Stimulated activated CD4-positive, alpha-beta T cell treated with anti-CD3 and anti-CD28 coated beads, Interleukin-2, amount 100 ng/mL, for 24 hours (primary cell): Measurements from ENCODE around the gene LYPD6B.
A peak's percentile ranks its signal among the peaks of the same experiment; 100 is the strongest.

Experiments used
- DNase-seq, 2 donors: peaks; one replicate each; pipeline ENCODE4 v3.0.0-alpha.2; 2020

The LYPD6B gene

DNA sequence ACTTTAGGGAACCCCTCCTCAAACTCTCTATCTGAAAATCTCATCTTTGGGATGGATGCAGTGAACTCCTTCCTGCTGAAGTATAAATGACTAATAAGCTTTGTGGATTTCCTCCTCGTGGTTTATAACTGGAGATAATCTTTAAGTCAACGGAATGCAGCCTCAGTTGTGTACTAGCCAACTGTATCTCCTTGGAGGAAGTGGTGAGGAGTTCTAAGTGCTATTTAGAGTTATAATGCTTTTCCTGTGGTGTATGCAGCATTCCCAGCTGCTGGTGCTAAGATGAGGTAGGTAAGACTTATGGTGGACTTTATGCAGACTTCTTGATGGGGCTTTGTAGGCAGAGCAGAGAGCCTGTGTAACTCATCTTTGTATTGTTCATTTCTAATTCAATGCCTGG lies 90.9 kb downstream of the LYPD6B start:
- DNase-seq: no peak

DNA sequence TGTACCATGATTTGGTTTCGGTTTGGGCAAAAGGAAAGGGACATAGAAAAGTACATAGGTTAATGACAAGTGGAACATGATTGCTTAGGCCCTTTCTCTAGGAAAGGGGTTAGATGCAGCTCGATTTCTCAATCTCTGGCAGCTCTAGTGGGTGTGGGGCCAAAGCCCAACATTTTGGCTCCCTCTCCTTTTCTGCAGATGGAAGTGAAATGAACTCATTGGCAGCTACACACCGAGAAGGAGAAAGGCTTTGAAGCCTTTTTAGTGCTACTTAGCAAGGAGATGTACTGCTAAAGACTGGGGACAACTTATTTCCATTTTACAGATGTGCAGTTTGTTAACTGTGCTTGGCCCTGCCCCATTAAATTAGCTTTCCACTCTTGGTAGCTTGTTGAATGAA lies 93.8 kb downstream of the LYPD6B start:
- no peak for DNase-seq

DNA sequence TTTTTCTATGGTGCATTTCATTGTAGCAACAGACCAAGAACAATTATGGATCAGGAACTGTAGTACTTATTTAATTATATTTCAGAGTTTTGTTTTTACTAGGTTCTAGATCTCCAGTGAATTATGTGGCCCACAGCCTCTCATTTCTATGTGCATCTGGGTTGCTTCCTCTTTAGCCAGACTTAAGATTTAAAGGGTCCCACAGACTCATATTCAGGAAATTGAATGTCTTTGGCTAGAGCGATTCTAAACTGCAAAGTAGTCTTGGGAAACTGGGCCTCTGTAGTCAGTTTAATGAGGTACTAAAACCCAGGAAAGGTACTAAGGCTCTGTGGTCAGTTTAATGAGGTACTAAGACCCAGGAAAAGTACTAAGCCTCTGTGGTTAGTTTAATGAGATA lies 94.4 kb downstream of the LYPD6B start:
- no peak for DNase-seq

DNA sequence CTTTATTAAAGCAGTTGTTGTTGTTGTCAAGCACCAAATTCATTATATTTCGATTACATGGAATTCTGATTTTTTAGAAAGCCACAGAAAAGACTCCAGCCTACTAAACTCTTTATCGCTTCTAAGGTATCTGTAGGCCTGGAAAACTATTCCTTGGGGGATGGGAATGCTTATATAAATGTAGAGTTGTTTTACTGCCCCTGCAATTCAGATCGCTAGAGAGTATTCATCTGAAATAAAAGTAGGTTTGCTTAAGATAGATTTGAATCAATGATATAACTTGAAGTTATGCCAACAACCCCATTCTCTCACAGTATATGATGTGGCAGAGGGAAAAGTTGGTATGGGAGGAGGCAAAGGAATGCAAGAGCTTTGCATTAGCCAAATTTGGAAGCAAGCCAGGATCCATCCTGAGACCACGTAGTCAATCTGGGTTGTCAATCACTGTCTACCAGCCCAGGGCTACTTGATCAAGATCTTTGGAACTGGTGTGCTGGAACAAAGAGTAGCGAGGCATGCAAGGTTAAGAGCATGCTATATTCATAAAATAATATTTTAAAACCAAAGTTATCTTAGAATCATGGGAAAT lies 95.9 kb downstream of the LYPD6B start:
- DNase-seq: no peak

DNA sequence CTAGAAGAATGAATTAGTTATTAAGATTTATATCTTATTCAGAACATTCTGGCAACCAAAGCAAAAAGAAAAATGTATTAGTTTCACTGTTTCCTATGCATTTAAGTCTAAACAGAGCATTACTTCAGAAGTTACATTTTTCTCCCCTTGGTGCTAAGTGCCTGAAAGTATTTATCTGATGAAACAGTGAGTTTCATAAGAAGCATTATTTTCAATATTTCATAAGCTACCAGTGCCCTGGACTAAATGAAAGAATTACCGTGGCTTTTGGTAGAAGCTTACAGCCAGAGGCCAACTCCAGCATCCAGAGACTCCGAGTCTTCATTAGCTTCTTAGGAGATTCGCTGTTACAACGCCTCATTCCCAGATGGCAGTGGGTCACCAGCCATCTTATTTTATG lies 97.6 kb downstream of the LYPD6B start:
- no peak for DNase-seq

DNA sequence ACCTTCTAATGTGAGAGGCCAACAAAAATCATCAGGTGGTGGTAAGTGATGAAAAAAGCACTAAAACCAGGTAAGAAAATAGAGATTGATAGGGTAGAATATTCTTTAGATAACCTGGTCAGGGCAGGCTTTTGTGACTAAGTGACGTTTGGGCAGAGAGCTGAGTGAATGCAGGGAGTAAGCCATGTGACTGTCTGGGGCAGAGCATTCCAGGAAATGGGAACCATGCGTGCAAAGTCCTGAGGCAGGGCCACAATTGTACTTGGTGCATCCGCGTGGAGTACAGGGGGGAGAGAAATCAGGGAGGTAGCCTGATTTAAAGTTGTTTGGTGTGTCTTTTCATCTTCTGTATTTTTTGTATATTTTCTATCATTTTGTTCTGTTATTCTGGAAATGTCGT lies 102.5 kb downstream of the LYPD6B start:
- DNase-seq: no peak

DNA sequence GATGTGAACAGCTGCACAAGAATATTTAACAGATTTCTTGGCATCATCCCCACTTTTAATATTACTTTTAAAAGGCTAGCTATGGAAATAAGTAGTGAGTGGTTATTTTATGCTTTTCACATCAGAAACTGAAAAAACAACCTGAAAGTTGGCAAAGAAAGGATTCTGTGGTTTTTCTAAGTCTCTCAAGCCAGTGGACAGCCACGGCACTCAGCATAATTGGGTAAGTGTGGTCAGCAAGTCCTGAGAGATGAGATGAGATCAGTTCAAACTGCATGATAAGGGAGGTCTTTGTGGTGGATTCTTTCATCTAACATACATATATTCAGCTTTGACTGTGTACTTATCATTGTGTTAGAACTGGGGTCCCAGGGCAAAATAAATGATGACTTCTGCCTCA lies 105.2 kb downstream of the LYPD6B start:
- DNase-seq: no peak

DNA sequence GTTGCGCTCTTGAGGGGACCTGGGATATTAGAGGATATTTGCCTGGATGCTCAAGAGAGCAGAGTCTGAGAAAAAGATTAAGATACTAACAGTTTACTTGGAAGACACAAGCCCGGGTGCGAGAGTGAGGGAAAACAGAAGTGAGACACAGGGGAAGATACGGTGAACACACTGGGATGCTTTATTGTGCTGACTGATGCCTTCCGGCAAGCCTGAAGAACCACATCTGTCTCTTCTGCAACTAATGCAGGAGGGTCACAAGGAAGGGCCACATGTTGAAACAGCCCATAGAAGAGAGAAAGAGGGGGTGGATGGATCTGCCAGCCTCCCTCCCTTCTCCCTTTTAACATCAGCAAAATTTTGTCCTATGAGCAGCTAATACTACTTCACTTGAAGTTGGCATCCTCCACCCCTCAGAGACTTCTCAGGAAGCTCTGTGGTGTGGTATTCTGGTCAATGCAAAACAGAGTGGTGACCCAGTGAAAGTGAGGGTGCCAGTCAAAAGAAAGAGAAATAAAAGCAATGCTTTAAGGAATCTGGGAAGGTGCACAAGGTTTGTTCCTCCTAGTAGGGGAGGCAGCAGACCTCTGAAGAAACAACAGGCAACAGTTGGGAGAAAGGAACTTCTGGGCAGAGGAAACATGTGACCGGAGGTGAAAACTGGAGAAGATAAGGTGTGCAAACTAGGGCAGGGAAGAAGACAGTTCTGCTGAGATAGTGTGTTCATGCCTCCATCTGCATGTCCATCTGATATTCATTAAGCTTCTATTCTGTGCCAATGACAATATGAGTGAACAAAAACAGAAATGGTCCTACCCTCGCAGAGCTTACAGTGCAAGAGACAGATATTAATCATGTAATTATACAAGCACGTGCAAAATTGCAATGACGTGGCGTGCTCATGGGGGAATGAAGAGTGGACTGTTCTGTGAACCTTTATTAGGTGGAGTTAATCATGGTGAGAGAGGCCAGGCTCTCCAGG lies 107.1 kb downstream of the LYPD6B start:
- no peak for DNase-seq

DNA sequence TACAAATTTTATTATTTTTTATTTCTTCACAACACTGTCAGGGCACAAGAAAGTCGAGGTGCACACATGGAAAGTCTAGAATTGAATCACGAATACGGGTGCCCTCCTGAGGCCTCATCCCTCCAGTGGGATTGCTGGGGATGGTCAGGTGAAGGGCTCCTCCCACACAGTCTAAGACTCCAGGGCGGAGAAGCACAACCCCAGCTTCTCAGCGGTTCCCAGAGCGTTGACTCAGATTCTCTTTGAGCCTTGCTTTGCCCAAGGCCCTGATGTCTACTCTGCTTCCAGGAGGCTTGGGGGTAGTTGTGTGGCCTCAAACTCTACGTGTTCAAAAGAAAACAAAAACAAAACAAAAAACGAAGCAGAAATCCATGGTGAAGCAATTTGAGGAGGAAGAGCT lies 108.4 kb downstream of the LYPD6B start:
- no peak for DNase-seq

DNA sequence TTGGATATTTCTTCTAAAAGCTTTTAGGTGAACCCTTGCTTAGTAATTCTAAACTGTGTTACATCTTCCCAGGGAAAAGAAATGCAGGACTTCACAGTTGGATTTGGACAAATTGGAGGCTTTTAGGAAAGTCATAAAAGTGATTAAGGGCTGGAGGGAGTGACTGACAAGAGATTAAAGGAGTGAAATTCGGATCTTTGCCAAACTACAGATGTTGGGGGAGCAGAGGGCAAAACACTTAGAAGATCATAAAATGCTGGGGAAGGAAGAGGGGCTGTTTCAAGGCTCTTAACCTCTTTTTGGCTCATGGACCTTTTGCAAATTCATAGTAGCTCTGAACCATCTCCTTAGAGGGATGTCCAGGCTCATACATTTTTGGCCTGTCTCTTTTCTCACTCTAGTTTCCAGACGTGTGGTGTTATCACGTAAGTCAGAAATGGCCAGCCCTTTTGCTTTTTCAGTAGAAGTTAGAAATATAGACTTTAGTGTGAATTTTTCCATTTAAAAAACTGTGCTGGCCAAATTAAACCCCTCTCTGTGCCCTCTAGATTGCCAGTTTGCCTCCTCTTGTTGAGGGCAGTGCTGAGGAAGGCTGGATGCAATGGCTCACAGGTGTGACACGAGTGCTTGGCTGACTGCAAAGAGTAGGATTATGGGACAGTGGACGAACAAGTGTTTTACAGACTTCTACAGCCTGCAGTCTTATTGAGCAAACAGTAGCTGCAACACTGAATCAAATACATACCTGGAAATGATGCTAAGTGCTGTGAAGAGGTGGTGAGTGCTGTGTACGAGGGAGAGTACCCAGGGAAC lies 109.9 kb downstream of the LYPD6B start:
- DNase-seq: no peak

DNA sequence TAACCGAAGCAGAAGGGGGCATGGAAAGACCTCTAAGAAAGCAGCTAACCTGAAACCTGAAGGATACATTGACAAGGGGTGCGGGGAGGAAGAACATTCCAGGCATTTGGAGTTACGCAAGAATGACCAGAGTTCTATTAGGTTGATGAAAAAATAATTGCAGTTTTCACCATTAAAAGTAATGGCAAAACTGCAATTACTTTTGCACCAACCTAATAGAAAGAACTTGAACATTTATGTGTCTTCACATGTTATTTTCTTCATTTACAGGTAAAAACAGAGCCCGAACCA lies 110.5 kb downstream of the LYPD6B start:
- DNase-seq: no peak

DNA sequence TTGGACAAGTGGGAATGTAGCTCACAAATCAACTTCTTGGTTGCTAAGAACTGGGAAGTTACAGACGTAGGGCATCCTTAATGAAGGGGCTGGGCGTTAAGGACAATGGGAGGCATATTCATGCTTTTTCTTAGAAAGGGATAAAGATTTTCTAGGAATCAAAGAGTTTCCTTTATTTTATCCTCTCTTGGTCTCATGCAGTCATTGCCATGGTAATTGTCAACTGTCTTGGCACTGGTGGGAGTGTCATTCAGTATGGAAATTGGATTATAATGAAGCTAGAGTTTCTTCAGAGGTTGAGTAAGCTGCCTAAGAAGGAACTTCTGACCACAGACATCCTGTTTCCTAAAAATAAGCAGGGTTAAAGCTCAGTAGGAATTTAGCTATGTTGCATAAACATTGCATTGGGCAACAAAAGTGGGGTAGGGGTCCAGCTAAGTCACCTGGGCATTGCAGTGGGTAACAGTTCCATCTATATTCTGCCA lies 114.0 kb downstream of the LYPD6B start:
- no peak for DNase-seq

DNA sequence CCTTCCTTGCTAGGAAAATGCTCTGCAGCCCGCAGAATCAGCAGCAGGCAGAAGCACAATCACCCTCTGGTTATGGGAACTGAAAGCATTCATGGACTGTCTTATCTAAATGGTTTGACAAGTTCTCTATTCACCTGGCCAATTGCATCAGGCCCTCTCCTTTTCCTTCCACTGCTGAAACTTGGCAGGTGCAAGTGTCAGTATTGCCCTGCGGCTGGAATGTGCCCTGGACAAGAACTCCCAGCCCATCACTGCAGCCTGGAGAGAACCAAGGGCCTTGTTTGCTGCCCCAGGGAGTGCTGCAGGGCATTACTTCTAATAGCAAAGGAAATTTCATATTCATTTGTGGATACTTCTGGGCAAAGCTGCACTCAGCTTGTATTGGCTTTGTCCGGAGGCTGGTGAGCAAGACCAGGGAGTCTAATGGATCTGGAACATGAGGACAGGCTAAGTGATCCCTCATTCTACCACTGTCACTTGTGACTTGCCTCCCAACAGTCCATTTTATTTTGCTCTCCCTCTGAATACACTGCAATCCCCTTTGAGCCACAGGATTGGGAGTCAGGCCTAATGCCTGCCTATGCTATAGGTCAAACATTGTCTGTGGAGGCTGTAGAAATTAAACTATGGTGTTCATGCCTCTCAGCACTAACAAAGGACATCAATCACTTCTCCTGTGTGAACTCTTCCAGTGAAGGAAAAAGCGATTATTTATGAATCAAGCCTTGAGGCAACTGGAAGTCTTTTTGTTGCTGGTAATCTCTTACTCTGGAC lies 116.9 kb downstream of the LYPD6B start:
- DNase-seq: no peak

DNA sequence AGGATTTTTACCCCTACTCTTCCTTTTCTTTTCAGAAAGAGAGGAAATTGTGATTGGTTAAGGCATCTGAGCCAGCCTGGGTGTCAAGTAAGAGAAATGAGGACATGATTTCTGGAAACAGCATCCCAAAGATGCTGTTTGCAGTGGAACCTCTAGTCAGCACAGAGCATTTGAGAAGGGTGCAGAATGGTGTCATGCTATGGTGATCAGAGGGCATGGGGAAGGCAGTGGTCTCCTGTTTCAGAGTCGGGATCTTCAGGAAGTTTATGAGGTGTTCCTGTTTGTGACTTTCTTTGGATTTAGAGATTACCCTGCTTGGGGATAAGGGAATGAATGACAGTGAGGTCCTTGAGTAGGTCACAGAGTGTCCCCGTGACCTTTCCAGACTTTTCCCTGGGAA lies 117.5 kb downstream of the LYPD6B start:
- no peak for DNase-seq

DNA sequence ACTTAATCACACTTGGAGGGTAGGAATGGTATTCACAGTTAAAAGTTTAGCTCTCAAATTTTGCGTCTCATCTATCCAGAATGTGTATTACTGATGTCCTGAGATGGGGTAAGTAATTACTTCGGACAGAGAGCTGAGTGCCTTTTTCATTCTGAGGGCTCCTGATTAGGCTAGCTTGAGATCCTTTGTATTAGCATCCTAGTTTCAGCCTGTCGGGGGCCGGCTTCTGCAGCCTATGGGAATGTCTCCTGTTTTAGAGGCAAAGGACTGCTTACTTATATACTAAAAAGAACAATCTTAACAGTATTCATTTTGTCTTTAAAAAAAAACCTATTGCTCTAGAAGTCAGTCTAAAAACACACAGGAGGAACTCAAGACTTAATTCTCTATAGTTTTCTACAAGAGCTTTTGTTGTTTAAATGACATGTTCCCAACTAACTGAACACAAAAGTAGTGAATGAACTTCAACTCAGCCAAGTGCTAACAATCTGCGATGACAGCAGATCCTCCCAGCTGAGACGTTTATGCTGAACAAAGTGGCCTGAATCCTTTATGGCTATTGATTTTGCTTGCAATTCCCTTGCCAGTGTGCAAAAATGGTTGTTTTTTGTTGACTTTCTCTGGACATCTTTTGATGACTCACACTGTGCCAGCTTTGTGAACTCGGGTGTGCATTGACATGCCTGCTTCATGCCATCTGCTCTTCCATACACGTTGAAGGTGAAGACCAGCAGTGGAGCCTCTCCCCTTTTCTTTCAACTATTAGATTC lies 118.7 kb downstream of the LYPD6B start:
- no peak for DNase-seq

DNA sequence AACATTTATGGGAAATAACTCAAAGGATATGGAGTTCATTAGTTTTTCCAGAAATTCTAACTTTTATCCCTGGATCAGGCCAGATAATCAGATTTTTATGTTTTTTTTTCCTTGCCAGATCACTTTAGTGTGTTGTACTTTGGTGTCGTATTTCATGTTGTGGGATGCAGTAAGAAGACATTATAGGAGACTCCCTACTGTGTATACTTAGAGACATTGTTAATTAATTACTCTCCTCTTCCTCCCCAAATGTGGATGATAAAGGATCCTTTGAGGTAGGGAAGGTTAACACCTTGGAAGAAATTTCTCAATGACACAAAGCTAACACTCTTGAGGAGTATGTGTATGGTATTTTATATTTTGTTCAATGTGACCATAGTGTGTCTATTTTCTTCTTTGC lies 120.5 kb downstream of the LYPD6B start:
- DNase-seq: no peak

DNA sequence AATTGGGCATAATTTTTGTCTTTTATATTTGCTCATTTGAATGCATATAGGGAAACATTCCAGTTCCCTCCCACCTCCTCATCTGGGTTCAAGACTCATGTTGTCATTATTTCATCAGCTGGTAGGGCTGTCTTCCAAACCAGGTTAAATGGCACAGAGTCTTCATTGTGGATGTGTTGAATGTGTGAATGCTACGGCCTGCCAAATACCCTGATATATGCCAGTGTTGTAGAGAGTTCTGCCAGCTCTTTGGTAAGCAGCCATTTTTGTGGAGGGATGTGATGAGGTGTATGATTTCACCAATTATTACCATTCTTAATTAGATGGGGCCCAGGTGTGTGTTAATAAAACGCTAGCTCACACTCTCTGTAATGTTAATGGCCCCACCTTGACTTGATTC lies 121.7 kb downstream of the LYPD6B start:
- no peak for DNase-seq

DNA sequence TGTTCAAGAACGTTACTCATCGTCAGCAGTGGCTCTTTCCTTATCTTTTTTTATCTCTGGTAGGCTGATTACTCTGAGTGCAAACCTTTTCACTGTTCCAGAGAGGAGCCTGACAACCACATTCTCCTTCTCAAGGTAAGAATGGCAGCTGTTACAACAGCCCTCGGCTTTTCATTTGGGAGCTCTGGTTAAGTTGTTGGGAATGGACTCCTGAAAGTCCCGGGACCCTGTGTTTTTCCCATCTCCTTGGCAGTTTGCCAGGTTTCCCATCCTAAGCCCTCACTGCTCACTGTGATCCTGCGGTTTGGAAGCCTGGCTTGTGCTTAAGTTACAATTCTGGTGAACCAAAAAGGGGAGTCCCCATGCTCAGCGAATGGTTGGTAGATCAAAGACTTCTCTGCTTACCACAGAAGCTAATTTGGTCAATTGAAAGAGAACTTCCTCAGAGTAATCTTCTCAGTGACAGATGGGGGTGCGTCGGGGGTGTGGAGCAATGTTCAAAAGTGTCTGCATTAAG lies 122.3 kb downstream of the LYPD6B start:
- DNase-seq: peak; percentile 20 to 23

DNA sequence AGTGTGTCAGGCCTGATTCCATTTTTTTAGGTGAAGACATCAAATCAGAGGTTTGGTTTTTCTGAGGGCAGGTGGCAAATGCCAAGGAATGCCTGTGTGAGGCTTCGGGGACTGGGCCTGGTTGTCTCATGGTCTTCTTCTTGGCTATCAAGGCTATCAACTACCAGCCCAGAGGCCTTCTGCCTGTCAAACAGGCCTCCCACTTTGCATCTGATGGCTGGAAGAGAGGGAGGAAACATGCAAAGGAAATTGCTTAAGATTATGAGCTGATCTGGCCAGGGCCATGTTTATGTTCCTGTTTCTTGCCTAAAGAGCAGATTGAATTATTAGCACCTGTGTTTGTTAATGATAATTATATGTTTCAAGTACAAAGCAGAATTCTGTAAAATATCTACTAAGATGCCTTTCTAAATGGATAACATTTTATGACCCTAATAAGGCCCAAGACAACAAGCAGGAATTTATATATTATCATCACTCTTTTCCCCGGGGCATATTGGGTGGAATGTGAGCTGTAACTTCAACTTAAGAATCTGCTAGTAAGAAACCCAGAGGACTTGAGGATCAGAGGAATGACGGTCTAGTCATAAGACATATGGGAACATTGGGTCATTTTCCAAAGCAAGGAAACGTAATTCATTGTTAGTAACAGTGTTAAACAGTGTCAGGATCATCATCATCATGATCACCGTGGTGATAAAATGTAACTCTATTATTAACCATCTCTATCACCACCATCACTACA lies 123.2 kb downstream of the LYPD6B start:
- DNase-seq: no peak

DNA sequence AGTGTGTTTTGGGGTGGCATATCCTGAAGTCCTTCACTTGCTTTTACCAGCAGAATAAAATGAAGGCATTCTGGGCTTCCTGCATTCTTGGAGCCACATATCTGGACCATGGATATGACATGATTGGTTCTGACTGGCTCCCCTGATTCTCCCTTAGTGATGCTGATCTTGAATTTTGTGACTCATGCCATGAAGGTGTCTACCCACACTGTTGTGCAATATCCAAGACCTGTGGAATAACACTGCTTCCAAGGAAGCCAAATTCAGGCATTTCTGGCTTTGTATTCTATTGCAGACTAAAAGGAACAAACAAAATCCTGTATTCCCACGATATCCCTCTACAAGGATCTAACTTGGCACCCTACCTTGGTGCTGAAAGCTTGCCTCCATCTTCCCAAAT lies 125.8 kb downstream of the LYPD6B start:
- no peak for DNase-seq

DNA sequence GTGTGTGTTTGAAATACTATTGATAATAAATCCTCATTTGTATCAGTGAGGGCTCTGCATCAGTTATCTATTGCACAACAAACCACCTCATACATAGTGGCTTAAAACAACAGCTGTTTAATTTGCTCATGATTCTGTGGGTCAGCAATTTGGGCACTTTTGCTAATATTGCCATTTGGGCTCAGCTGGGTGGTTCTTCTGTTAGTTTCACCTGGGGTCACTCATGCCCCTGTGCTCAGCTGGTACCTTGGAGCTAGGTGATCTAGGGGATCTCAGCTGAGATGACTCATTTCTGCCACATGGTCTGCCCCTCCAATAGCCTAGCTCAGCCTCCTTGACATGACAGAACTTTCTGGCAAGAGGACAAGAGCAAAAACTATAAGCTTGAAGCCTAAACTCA lies 126.3 kb downstream of the LYPD6B start:
- DNase-seq: no peak
